Aorta (tissue), 5 donors: Measurements from ENCODE around the gene EFCAB10. TPM values are rescaled to one million over a fixed set of nuclear protein-coding genes. Genes with fewer than 3 reads are reported as not detected.

ENCODE experiments used
- ATAC-seq: fragments of 200-7000 bp; cut with Tn5 transposase; one replicate; pipeline ENCODE4 v1.9.1; 2022; ENCODE audit warnings: moderate library complexity; ENCODE audit not compliant: low FRiP score
- DNase-seq, 2 donors: peaks; one replicate each; pipeline ENCODE4 v3.0.0-alpha.2; 2020
- H3K27ac ChIP-seq, 2 donors: one replicate each; pipeline ENCODE4 v1.5.1; 2013; ENCODE audit warnings: low read length in 2 of 2, mild to moderate bottlenecking in 2 of 2, moderate library complexity in 2 of 2, control low read depth in 1 of 2, inconsistent platforms in 1 of 2, low read depth in 1 of 2
- H3K27me3 ChIP-seq, 2 donors: one replicate each; pipeline ENCODE4 v1.6.1; 2013; ENCODE audit warnings: control low read depth in 1 of 2, low read length in 1 of 2, mild to moderate bottlenecking in 1 of 2, moderate library complexity in 1 of 2; ENCODE audit not compliant: insufficient read depth in 2 of 2, control insufficient read depth in 1 of 2
- H3K36me3 ChIP-seq, 2 donors: one replicate each; pipeline ENCODE4 v1.6.1; 2013; ENCODE audit warnings: control low read depth in 1 of 2, low read length in 1 of 2, mild to moderate bottlenecking in 1 of 2; ENCODE audit not compliant: insufficient read depth in 2 of 2, control insufficient read depth in 1 of 2
- H3K4me1 ChIP-seq, 2 donors: one replicate each; pipeline ENCODE4 v1.6.1; 2013; ENCODE audit warnings: low read length in 2 of 2, control low read depth in 1 of 2, mild to moderate bottlenecking in 1 of 2, moderate library complexity in 1 of 2; ENCODE audit not compliant: insufficient read depth in 2 of 2, control insufficient read depth in 1 of 2
- H3K4me3 ChIP-seq, 2 donors: one replicate each; pipeline ENCODE4 v1.5.1; 2013; ENCODE audit warnings: low read length in 2 of 2, control low read depth in 1 of 2, mild to moderate bottlenecking in 1 of 2
- H3K9me3 ChIP-seq: one replicate; pipeline ENCODE4 v1.6.1; 2013; ENCODE audit warnings: mild to moderate bottlenecking, low read length; ENCODE audit not compliant: control insufficient read depth
- WGBS, 2 donors: extraction: QIAGEN DNeasy Blood & Tissue Kit; methylation state at CpG; one replicate each; pipeline ENCODE4 v1.1.7; 2013; 5-methylcytosine and 5-hydroxymethylcytosine counted together
- intact Hi-C, 2 donors: fragments of 100-400 bp; cut with DNase I; formaldehyde crosslinking; loops; one replicate each; pipeline versions ENCODE4 v1.14.2 to v1.15.0; 2022
- polyA plus RNA-seq, 2 donors: library from polyadenylated mRNA; stranded (reverse); fragments of 200-250 nt; gene quantifications; one replicate each; pipeline ENCODE4 v1.2.3, GENCODE V29; 2013
- total RNA-seq, 2 donors: library from RNA; stranded (reverse); fragmentation: NEBNext Ultra II Directional; extraction: Animal tissue kit (Norgen Biotek cat#: 25700); gene quantifications; one replicate each; pipeline ENCODE4 v1.2.1, GENCODE V29; 2021
- donor health status: healthy with polysubstance abuse.
- donor health status: Bipolar disorder and iron deficiency.
- donor health status: DM: no; HTN: no; CAD: no.
- donor health status: DM: no; HTN: no; CAD: no.
- donor health status: DM: yes; HTN: yes; CAD: no.

The EFCAB10 gene
- total and polyA plus RNA-seq, 4 donors, result not detected

GRCh38 chr7:105567821-105568220 lies 13.5 kb downstream of the EFCAB10 start:
- no peaks in the 10 kb centered on the region for H3K9me3 ChIP-seq
- DNase-seq (no peak), ATAC-seq (no peak)
- peak overlapping the region in 1 of 2 donors; percentile 48 for H3K27ac ChIP-seq
- no peaks in the 10 kb centered on the region for H3K27me3 ChIP-seq
- H3K4me3 ChIP-seq, result no peak overlapping the region
- WGBS, 2 donors, result 79 to 84% methylated on average over 3 of the region's 3 CpGs
- H3K4me1 ChIP-seq, result no peaks in the 10 kb centered on the region
- intact Hi-C loops, result no loop called here
- peaks cover 0 to 3% of the 10 kb centered on the region in 2 donors for H3K36me3 ChIP-seq

- intact Hi-C loops, result no loop called here
- Histone ChIP-seq H3K9me3 (no peaks in the 10 kb centered on the region), H3K36me3 (peaks cover 0 to 3% of the 10 kb centered on the region in 2 donors), H3K27me3 (no peaks in the 10 kb centered on the region), H3K4me3 (no peak overlapping the region), H3K27ac (no peak overlapping the region), H3K4me1 (no peaks in the 10 kb centered on the region)
- 73 to 77% methylated on average over 2 of the region's 2 CpGs for WGBS, 2 donors
- ATAC-seq (no peak), DNase-seq (no peak)
These were observed 14.3 kb downstream of the EFCAB10 start for GRCh38 chr7:105567024-105567423.

- intact Hi-C loops, result no loop called here
- peaks cover 0 to 3% of the 10 kb centered on the region in 2 donors for H3K36me3 ChIP-seq
- 94 to 98% methylated on average over 4 of the region's 4 CpGs for WGBS, 2 donors
These were observed 16.1 kb downstream of the EFCAB10 start for GRCh38 chr7:105565190-105565589.

GRCh38 chr7:105559926-105560325 lies 21.4 kb downstream of the EFCAB10 start:
- Histone ChIP-seq H3K27ac (no peak overlapping the region), H3K4me1 (no peaks in the 10 kb centered on the region), H3K4me3 (no peak overlapping the region), H3K36me3 (peaks cover 0 to 2% of the 10 kb centered on the region in 2 donors), H3K9me3 (no peaks in the 10 kb centered on the region), H3K27me3 (no peaks in the 10 kb centered on the region)
- intact Hi-C loops, result no loop called here
- no peak for ATAC-seq
- 81 to 82% methylated on average over 1 of the region's 1 CpG for WGBS, 2 donors
- DNase-seq, result no peak

More at GRCh38 chr7:105565190-105565589, 16.1 kb downstream of the EFCAB10 start:
- Histone ChIP-seq H3K4me1 (no peaks in the 10 kb centered on the region), H3K4me3 (no peak overlapping the region), H3K27ac (no peak overlapping the region), H3K27me3 (no peaks in the 10 kb centered on the region), H3K9me3 (no peaks in the 10 kb centered on the region)
- ATAC-seq (no peak), DNase-seq (no peak)

GRCh38 chr7:105538339-105538738 lies 43.0 kb downstream of the EFCAB10 start:
- ATAC-seq (no peak), DNase-seq (no peak)
- Histone ChIP-seq H3K9me3 (no peaks in the 10 kb centered on the region), H3K27me3 (no peaks in the 10 kb centered on the region), H3K4me1 (peaks cover 0 to 1% of the 10 kb centered on the region in 2 donors), H3K27ac (no peak overlapping the region), H3K36me3 (peaks cover 5 to 6% of the 10 kb centered on the region in 2 donors), H3K4me3 (no peak overlapping the region)
- intact Hi-C loops, result no loop called here
- WGBS, 2 donors, result 49 to 63% methylated on average over 2 of the region's 2 CpGs

- 31% methylated on average over 12 of the region's 12 CpGs for WGBS, 2 donors
- H3K36me3 ChIP-seq, result no peaks in the 10 kb centered on the region
- ATAC-seq (peak; percentile 12), DNase-seq (no peak)
- intact Hi-C loops, result no loop called here
- no peaks in the 10 kb centered on the region for H3K9me3 ChIP-seq
- H3K27me3 ChIP-seq, result no peaks in the 10 kb centered on the region
- peaks cover 0 to 9% of the 10 kb centered on the region in 2 donors for H3K4me1 ChIP-seq
- no peak overlapping the region for H3K27ac ChIP-seq
- peak overlapping the region; percentile 65 to 80 for H3K4me3 ChIP-seq
These were observed 48.4 kb downstream of the EFCAB10 start for GRCh38 chr7:105532709-105533460.

GRCh38 chr7:105531792-105532671 lies 49.3 kb downstream of the EFCAB10 start, which contains the start of gene RINT1:
Gene RINT1, plus strand, starts transcription at chr7:105532201. Its CDS starts 115 bp downstream, at chr7:105532316.
- Histone ChIP-seq H3K4me1 (peaks cover 0 to 9% of the 10 kb centered on the region in 2 donors), H3K9me3 (no peaks in the 10 kb centered on the region), H3K27ac (peak within 1 kb of the TSS in 1 of 2 donors; percentile 32), H3K36me3 (no peaks in the 10 kb centered on the region), H3K4me3 (peak within 1 kb of the TSS; percentile 65 to 80), H3K27me3 (no peaks in the 10 kb centered on the region)
- DNase-seq (peak; percentile 94 to 95), ATAC-seq (peak; percentile 100)
- 2 to 3% methylated on average over 42 of the region's 42 CpGs for WGBS, 2 donors
- intact Hi-C loops, result no loop called here

- H3K36me3 ChIP-seq, result no peaks in the 10 kb centered on the region
- H3K27ac ChIP-seq, result no peak overlapping the region
- 91 to 93% methylated on average over 20 of the region's 20 CpGs for WGBS, 2 donors
- H3K27me3 ChIP-seq, result no peaks in the 10 kb centered on the region
- no peak overlapping the region for H3K4me3 ChIP-seq
- H3K9me3 ChIP-seq, result no peaks in the 10 kb centered on the region
- peaks cover 0 to 9% of the 10 kb centered on the region in 2 donors for H3K4me1 ChIP-seq
- ATAC-seq (no peak), DNase-seq (no peak)
- intact Hi-C loops, result no loop called here
These were observed 50.7 kb downstream of the EFCAB10 start for GRCh38 chr7:105530546-105530945.
